ENCODE results near the gene ZNF292.
"Not testable (repeated sequence)": the region's sequence is repeated elsewhere in the genome, so short reads cannot be mapped to it uniquely, and the experiment has no call there.

ZNF292 gene

GRCh38 chr6:87154993-87155841, at the start of gene ZNF292:
ZNF292 (plus strand) TSS chr6:87155565; CDS start chr6:87155592, 27 bp downstream.
- peak; percentile 95 for DNase-seq

- DNase-seq = no peak
Measured at GRCh38 chr6:87105823-87106222, 49.5 kb upstream of the ZNF292 start.

GRCh38 chr6:87110636-87111035, 44.7 kb upstream of the ZNF292 start:
- DNase-seq = no peak

- no peak for DNase-seq
Measured at GRCh38 chr6:87115402-87116135, 39.8 kb upstream of the ZNF292 start.

GRCh38 chr6:87116922-87117321, 38.4 kb upstream of the ZNF292 start:
- DNase-seq = no peak

- no peak for DNase-seq
Measured at GRCh38 chr6:87118054-87118453, 37.3 kb upstream of the ZNF292 start.

GRCh38 chr6:87122477-87122876, 32.9 kb upstream of the ZNF292 start:
- no peak for DNase-seq

- DNase-seq = no peak
Measured at GRCh38 chr6:87124074-87124473, 31.3 kb upstream of the ZNF292 start.

- no peak for DNase-seq
Measured at GRCh38 chr6:87126501-87126900, 28.9 kb upstream of the ZNF292 start.

- DNase-seq = no peak
Measured at GRCh38 chr6:87127737-87128136, 27.6 kb upstream of the ZNF292 start.

- DNase-seq = no peak
Measured at GRCh38 chr6:87136963-87137362, 18.4 kb upstream of the ZNF292 start.

- DNase-seq = peak; percentile 44 to 79
Measured at GRCh38 chr6:87139236-87139635, 16.1 kb upstream of the ZNF292 start.

- DNase-seq = not testable (repeated sequence)
Measured at GRCh38 chr6:87139927-87140326, 15.4 kb upstream of the ZNF292 start.

- no peak for DNase-seq
Measured at GRCh38 chr6:87146363-87146762, 9.0 kb upstream of the ZNF292 start.

GRCh38 chr6:87150406-87150805, 5.0 kb upstream of the ZNF292 start:
- DNase-seq = no peak

GRCh38 chr6:87151471-87151780, 3.9 kb upstream of the ZNF292 start:
- no peak for DNase-seq

- DNase-seq = peak; percentile 59 to 71
Measured at GRCh38 chr6:87151781-87152525, 3.4 kb upstream of the ZNF292 start.

GRCh38 chr6:87152526-87152955, 2.8 kb upstream of the ZNF292 start:
- DNase-seq = no peak

- DNase-seq = no peak
Measured at GRCh38 chr6:87154641-87154992, 748 bp upstream of the ZNF292 start.

- DNase-seq = peak; percentile 46 to 71
Measured at GRCh38 chr6:87155842-87156815, 764 bp downstream of the ZNF292 start.

GRCh38 chr6:87157596-87157995, 2.2 kb downstream of the ZNF292 start:
- not testable (repeated sequence) for DNase-seq

GRCh38 chr6:87161299-87161698, 5.9 kb downstream of the ZNF292 start:
- no peak for DNase-seq
